ENCODE data around the gene TMEM132D. TPM values are rescaled to one million over a fixed set of nuclear protein-coding genes. Genes with fewer than 3 reads are reported as not detected.

The TMEM132D gene
- total RNA-seq, 1 donor from 2014 or later = not detected

DNA sequence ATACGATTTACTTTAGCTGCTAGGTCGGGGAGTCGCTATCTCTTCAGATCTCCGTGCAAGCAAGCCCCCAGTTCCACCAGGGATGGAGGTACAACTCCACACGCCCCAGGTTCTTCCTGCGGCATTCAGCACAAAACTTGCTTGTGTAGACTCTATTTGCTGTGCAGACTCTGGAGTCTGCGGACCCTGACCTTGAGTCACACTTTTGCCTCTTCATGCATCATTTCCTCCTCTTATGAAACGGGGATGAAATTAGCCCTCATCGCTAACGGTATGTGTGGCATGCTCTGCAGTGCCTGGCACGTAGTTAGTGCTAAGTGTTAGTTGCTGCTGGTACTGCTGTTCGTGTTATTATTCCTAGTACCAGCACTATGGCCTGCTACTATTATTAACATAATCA, 84.4 kb downstream of the TMEM132D start:
- H3K27me3 ChIP-seq = no peaks in the 10 kb centered on the region
- DNase-seq (ENCODE audit: extremely low spot score in 2 of 2) = no peak
- no peak overlapping the region for H3K4me3 ChIP-seq
- TF ChIP-seq POLR2AphosphoS5 (IDR thresholded peaks at IDR 0.05; ENCODE audit: insufficient read depth in 1 of 2, low read depth in 1 of 2) = no peak
- no peak for TF ChIP-seq POLR2A (IDR thresholded peaks at IDR 0.05)
- TF ChIP-seq, protein P1, sequence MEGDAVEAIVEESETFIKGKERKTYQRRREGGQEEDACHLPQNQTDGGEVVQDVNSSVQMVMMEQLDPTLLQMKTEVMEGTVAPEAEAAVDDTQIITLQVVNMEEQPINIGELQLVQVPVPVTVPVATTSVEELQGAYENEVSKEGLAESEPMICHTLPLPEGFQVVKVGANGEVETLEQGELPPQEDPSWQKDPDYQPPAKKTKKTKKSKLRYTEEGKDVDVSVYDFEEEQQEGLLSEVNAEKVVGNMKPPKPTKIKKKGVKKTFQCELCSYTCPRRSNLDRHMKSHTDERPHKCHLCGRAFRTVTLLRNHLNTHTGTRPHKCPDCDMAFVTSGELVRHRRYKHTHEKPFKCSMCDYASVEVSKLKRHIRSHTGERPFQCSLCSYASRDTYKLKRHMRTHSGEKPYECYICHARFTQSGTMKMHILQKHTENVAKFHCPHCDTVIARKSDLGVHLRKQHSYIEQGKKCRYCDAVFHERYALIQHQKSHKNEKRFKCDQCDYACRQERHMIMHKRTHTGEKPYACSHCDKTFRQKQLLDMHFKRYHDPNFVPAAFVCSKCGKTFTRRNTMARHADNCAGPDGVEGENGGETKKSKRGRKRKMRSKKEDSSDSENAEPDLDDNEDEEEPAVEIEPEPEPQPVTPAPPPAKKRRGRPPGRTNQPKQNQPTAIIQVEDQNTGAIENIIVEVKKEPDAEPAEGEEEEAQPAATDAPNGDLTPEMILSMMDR (IDR thresholded peaks at IDR 0.05) = no peak
- no peaks in the 10 kb centered on the region for H3K9me3 ChIP-seq
- H3K27ac ChIP-seq = no peak overlapping the region
- no peaks in the 10 kb centered on the region for H3K4me1 ChIP-seq
- intact Hi-C loops (cut with DNase I) = no loop called here
- no peaks in the 10 kb centered on the region for H3K36me3 ChIP-seq

DNA sequence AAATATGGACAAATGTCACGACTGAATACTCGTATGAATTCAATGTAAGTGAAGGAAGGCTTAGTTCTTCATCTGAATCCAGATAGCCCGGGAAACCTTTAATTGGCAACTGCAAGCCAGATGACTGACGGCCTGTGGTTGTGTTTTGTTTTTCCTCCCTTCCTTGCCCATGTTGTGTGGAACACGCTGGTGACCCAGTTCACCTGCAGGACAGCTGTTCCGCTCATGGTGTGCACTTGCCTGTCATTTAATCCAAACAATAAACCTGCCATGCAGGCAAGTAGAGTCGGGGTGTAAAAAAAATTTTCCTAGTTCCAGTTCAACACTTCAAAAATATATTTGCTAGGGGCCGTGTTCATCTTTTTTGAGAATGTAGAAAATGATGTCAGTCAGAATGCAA, 88.0 kb downstream of the TMEM132D start:
- no peak overlapping the region for H3K27ac ChIP-seq
- H3K4me3 ChIP-seq = no peak overlapping the region
- no peaks in the 10 kb centered on the region for H3K36me3 ChIP-seq
- H3K27me3 ChIP-seq = no peaks in the 10 kb centered on the region
- no peaks in the 10 kb centered on the region for H3K9me3 ChIP-seq
- H3K4me1 ChIP-seq = no peaks in the 10 kb centered on the region
- TF ChIP-seq, protein P1 (IDR thresholded peaks at IDR 0.05) = no peak
- no peak for TF ChIP-seq POLR2A (IDR thresholded peaks at IDR 0.05)
- TF ChIP-seq POLR2AphosphoS5 (IDR thresholded peaks at IDR 0.05; ENCODE audit: insufficient read depth in 1 of 2, low read depth in 1 of 2) = no peak
- DNase-seq (ENCODE audit: extremely low spot score in 2 of 2) = no peak
- intact Hi-C loops (cut with DNase I) = no loop called here

DNA sequence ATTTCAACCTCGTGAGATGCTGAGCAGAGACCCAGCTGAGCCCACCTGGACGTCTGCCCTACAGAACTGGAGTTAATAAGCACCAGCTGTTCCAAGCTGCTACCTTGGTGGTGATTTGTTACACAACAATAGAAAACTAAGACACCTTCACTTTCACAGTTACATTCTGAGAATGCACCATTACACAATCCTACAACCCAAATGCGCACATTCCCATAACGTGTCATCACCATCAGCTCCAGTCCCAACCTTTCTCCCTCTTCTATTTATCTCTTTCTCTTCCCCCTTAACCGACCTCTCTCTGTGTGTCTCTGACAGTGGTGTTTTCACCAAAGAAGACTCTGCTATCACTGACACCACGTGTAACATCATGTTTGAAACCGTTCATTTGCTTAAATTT, 91.9 kb downstream of the TMEM132D start:
- Histone ChIP-seq H3K4me3 (no peak overlapping the region), H3K27me3 (no peaks in the 10 kb centered on the region), H3K4me1 (no peaks in the 10 kb centered on the region), H3K9me3 (no peaks in the 10 kb centered on the region), H3K27ac (no peak overlapping the region), H3K36me3 (no peaks in the 10 kb centered on the region)
- TF ChIP-seq POLR2A (IDR thresholded peaks at IDR 0.05) = no peak
- no peak for TF ChIP-seq POLR2AphosphoS5 (IDR thresholded peaks at IDR 0.05; ENCODE audit: insufficient read depth in 1 of 2, low read depth in 1 of 2)
- TF ChIP-seq, protein P1 (IDR thresholded peaks at IDR 0.05) = no peak
- DNase-seq (ENCODE audit: extremely low spot score in 2 of 2) = no peak
- intact Hi-C loops (cut with DNase I) = no loop called here

DNA sequence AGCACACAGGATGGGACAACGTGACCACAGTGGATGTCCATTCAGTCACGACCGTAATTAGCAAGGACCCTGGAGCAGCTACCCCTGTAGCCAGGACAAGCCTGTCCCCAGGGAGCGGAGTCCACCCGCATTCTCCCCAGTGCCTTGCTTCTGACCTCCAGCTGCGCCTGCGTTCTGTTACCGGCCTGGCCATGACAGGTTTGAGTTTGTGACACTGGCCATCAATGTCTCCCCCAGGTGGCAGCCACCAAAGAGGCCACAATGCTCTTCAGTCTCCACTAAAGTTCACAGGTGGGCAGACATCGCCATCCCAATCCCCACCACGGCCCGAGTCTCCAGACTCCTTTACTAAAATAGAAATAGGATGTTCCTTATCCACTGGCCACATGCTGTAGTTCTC, 96.7 kb downstream of the TMEM132D start:
- DNase-seq (ENCODE audit: extremely low spot score in 2 of 2) = no peak
- no peak overlapping the region for H3K4me3 ChIP-seq
- TF ChIP-seq POLR2A (IDR thresholded peaks at IDR 0.05) (no peak), POLR2AphosphoS5 (IDR thresholded peaks at IDR 0.05; ENCODE audit: insufficient read depth in 1 of 2, low read depth in 1 of 2) (no peak)
- TF ChIP-seq, protein P1 (IDR thresholded peaks at IDR 0.05) = no peak
- no peaks in the 10 kb centered on the region for H3K4me1 ChIP-seq
- intact Hi-C loops (cut with DNase I) = no loop called here
- H3K27me3 ChIP-seq = no peaks in the 10 kb centered on the region
- no peak overlapping the region for H3K27ac ChIP-seq
- H3K36me3 ChIP-seq = no peaks in the 10 kb centered on the region
- H3K9me3 ChIP-seq = no peaks in the 10 kb centered on the region

DNA sequence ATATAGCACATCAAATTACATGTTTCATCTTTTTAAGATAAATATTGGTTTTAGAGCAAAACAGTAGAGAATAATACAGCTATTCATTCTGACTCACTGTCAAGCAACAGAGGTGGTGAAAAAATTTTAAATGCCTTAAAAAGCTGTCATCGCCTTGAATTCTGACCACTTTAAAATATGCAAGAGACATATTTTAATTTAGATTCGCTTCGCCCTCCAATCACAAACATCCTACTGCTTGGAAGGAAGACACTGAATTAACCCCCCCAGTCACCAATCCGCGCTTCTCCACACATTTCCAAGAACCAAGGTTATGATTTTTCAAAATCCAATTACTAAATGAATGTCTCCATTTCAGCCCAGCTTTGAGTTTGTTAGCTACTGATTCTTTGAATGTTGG, 112.4 kb downstream of the TMEM132D start:
- DNase-seq (ENCODE audit: extremely low spot score in 2 of 2) = no peak
- intact Hi-C loops (cut with DNase I) = no loop called here
- no peaks in the 10 kb centered on the region for H3K27me3 ChIP-seq
- no peak overlapping the region for H3K27ac ChIP-seq
- TF ChIP-seq POLR2AphosphoS5 (IDR thresholded peaks at IDR 0.05; ENCODE audit: insufficient read depth in 1 of 2, low read depth in 1 of 2) = no peak
- TF ChIP-seq, protein P1 (IDR thresholded peaks at IDR 0.05) = no peak
- TF ChIP-seq POLR2A (IDR thresholded peaks at IDR 0.05) = no peak
- no peaks in the 10 kb centered on the region for H3K9me3 ChIP-seq
- no peaks in the 10 kb centered on the region for H3K4me1 ChIP-seq
- H3K36me3 ChIP-seq = no peaks in the 10 kb centered on the region
- no peak overlapping the region for H3K4me3 ChIP-seq

Measured in vagina (tissue), 2 donors.